ENCODE results near the gene LIN54. TPM values are rescaled to one million over a fixed set of nuclear protein-coding genes. Genes with fewer than 3 reads are reported as not detected.
"Not testable (repeated sequence)": the region's sequence is repeated elsewhere in the genome, so short reads cannot be mapped to it uniquely, and the experiment has no call there.

LIN54 gene
- 10 to 100 TPM in 1 of 7 donors, 1 to 10 TPM in 6; 5.6 to 10.0 (median 8.0) TPM for total RNA-seq
- 1 to 10 TPM; 3.8 to 7.4 TPM for polyA plus RNA-seq
- long read RNA-seq, donor 1, full-length matches to known transcripts: 8 of 16 reads
- long read RNA-seq, donor 1, partial matches to known transcripts: 3 of 16 reads
- long read RNA-seq, donor 1, other reads (novel, unspliced or antisense): 5 of 16 reads
- long read RNA-seq, donor 2: 0 reads
- long read RNA-seq, donor 3, full-length matches to known transcripts: 12 of 16 reads
- long read RNA-seq, donor 3, partial matches to known transcripts: 2 of 16 reads
- long read RNA-seq, donor 3, other reads (novel, unspliced or antisense): 2 of 16 reads

GRCh38 chr4:83010522-83011318 is at the start of gene LIN54:
Gene LIN54, minus strand, starts transcription at chr4:83010823. Its CDS starts 25,979 bp downstream, at chr4:82984844.
- intact Hi-C loops (cut with DNase I): loop anchor here in 3 of 4 donors (5.0 to 10.0 kb wide), 3 partner anchors 106 to 118 kb away; partner anchors contain the start of genes SEC31A (in 2 of the 3) and THAP9 (in 1 of the 3)
- 0 to 1% (median 0%) methylated on average over 33 to 54 of the region's 54 CpGs for WGBS, 3 donors
- no peaks in the 10 kb centered on the region for H3K4me1 ChIP-seq (ENCODE audit: insufficient read depth)

GRCh38 chr4:83054928-83055327 is 44.3 kb upstream of the LIN54 start:
- Histone ChIP-seq H3K4me3 (no peak overlapping the region), H3K9me3 (no peaks in the 10 kb centered on the region), H3K4me1 (ENCODE audit: insufficient read depth) (no peaks in the 10 kb centered on the region), H3K36me3 (no peaks in the 10 kb centered on the region), H3K27me3 (no peaks in the 10 kb centered on the region), H3K27ac (no peak overlapping the region)
- TF ChIP-seq POLR2A (IDR thresholded peaks at IDR 0.05) (no peak), EP300 (IDR thresholded peaks at IDR 0.05) (no peak), CTCF (IDR thresholded peaks at IDR 0.05) (no peak)
- DNase-seq: no peak
- intact Hi-C loops (cut with DNase I): no loop called here

More at GRCh38 chr4:83010522-83011318, at the start of gene LIN54:
- Histone ChIP-seq H3K27me3 (no peaks in the 10 kb centered on the region), H3K36me3 (no peaks in the 10 kb centered on the region), H3K4me3 (peak within 1 kb of the TSS; percentile 91), H3K27ac (peak within 1 kb of the TSS; percentile 24 to 77), H3K9me3 (no peaks in the 10 kb centered on the region)
- TF ChIP-seq EP300 (IDR thresholded peaks at IDR 0.05) (no peak), POLR2A (IDR thresholded peaks at IDR 0.05) (no peak), CTCF (IDR thresholded peaks at IDR 0.05) (no peak)
- DNase-seq: peak; percentile 65 to 80 (median 74)

GRCh38 chr4:83048781-83049180 is 38.2 kb upstream of the LIN54 start:
- DNase-seq; H3K9me3 ChIP-seq; H3K4me3 ChIP-seq; H3K36me3 ChIP-seq; H3K4me1 ChIP-seq (ENCODE audit: insufficient read depth); H3K27ac ChIP-seq; intact Hi-C loops (cut with DNase I); H3K27me3 ChIP-seq: not testable (repeated sequence)
- 92 to 95% (median 93%) methylated on average over 8 of the region's 8 CpGs for WGBS, 3 donors

GRCh38 chr4:83046693-83047473 is 36.3 kb upstream of the LIN54 start:
- H3K4me3 ChIP-seq: no peak overlapping the region
- DNase-seq: no peak
- TF ChIP-seq EP300 (IDR thresholded peaks at IDR 0.05) (no peak), CTCF (IDR thresholded peaks at IDR 0.05) (no peak), POLR2A (IDR thresholded peaks at IDR 0.05) (no peak)
- no peaks in the 10 kb centered on the region for H3K4me1 ChIP-seq (ENCODE audit: insufficient read depth)
- no peaks in the 10 kb centered on the region for H3K9me3 ChIP-seq
- intact Hi-C loops (cut with DNase I): no loop called here
- no peaks in the 10 kb centered on the region for H3K36me3 ChIP-seq
- H3K27ac ChIP-seq: no peak overlapping the region
- H3K27me3 ChIP-seq: no peaks in the 10 kb centered on the region
- 75 to 77% (median 75%) methylated on average over 8 of the region's 8 CpGs for WGBS, 3 donors
